ENCODE measurements around the gene SLC16A13. TPM values are rescaled to one million over a fixed set of nuclear protein-coding genes. Genes with fewer than 3 reads are reported as not detected.
A peak's percentile ranks its signal among the peaks of the same experiment; 100 is the strongest.

The SLC16A13 gene
- total RNA-seq, 2 donors from 2014 or later, result 0.70 to 0.71 TPM

- peak overlapping the region; percentile 58 to 60 for H3K4me3 ChIP-seq
- H3K4me1 ChIP-seq, result peaks cover 0 to 67% of the 10 kb centered on the region in 2 donors
- H3K27ac ChIP-seq, result peak overlapping the region; percentile 85 to 87
- no peak for DNase-seq (ENCODE audit: low spot score)
- peaks cover 0 to 5% of the 10 kb centered on the region in 2 donors for H3K27me3 ChIP-seq
- peaks cover 7% of the 10 kb centered on the region for H3K36me3 ChIP-seq
- TF ChIP-seq CTCF (IDR thresholded peaks at IDR 0.05), result no peak
- H3K9me3 ChIP-seq, result no peaks in the 10 kb centered on the region
Observed at GRCh38 chr17:7019839-7020519, 15.8 kb upstream of the SLC16A13 start.

DNA sequence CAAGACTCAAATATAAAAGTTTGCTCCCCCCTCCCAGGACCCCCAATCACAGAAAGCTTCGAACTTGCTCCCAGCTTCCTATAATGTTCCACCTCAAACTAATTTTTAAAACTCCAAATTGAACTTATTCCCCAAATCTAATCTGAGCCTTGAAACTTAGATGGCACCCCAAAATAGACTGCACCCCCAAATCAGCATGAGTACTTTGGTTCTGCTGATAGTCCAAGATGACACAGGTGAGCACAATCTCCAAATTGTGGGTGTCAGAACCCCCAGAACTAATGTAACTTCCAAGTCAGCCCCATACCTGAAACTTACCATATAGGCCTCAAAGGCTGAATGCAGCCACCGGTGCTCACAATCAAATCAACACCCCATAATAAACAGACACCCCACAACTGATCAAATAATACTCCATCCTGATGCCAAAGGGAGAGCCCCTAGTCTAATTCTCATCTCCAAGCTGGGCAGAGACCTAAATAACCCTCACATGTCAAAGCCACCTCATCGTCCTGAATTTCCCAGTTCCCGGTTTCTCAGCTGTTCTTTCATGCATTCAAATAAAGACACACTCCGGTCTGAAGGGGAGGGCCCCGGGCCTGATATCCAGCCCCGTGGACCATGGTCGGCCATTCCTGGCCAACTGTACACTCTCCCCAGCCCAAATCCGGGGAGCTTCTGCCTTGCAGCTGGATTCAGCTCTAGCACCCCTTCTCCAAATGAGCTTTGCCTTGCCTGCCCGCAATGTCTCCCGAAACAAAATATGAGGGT lies 14.7 kb upstream of the SLC16A13 start:
- H3K27ac ChIP-seq, result peak overlapping the region; percentile 85 to 87
- TF ChIP-seq CTCF (IDR thresholded peaks at IDR 0.05), result no peak
- peak overlapping the region in 1 of 2 donors; percentile 47 for H3K4me3 ChIP-seq
- no peak for DNase-seq (ENCODE audit: low spot score)
- peaks cover 0 to 60% of the 10 kb centered on the region in 2 donors for H3K4me1 ChIP-seq
- peaks cover 7% of the 10 kb centered on the region for H3K36me3 ChIP-seq
- peaks cover 0 to 5% of the 10 kb centered on the region in 2 donors for H3K27me3 ChIP-seq
- no peaks in the 10 kb centered on the region for H3K9me3 ChIP-seq

DNA sequence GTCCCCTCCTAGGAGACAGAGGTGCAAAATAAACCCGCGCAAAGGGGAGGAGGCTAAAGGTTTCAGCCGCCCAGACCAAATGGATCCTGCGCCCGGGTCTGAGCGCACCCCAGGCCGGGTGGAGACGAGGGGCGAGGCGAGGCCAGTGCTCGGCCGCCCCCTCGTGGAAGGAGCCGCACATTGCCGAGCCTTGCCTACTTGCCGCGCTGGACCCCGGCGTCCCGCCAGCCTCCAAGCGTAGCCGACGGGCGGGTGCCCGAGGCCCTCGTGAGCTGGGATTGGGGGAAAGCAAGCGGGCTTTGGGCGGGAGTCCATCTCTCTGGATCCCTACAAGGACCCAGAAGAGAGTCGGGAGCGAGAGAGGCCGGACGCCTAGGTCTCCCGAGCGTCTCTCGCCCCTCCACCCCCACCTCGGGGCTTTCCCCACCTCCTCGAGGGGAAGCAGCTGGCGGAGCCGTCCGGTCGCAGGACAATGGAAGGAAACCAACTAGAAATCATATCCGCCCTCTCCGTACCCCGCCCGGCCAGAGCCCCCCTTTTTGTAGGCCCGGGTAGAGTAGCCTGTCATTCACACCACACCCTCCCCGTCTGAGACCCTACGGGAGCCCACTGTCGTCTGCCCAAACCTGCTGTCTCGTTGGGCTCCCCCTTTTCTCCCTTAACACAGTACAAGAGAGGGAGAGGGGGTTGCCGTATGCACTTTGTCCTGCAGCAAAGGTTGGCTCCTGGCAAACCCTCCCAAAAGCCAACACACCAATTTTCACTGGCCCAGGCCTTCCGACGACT lies 13.6 kb upstream of the SLC16A13 start:
- Histone ChIP-seq H3K36me3 (no peaks in the 10 kb centered on the region), H3K4me3 (peak overlapping the region; percentile 20 to 47), H3K27ac (peak overlapping the region; percentile 85 to 87), H3K4me1 (peaks cover 0 to 60% of the 10 kb centered on the region in 2 donors), H3K9me3 (no peaks in the 10 kb centered on the region), H3K27me3 (peaks cover 0 to 5% of the 10 kb centered on the region in 2 donors)
- peak; percentile 78 for DNase-seq (ENCODE audit: low spot score)
- peak; percentile 95 to 97 for TF ChIP-seq CTCF (IDR thresholded peaks at IDR 0.05)

DNA sequence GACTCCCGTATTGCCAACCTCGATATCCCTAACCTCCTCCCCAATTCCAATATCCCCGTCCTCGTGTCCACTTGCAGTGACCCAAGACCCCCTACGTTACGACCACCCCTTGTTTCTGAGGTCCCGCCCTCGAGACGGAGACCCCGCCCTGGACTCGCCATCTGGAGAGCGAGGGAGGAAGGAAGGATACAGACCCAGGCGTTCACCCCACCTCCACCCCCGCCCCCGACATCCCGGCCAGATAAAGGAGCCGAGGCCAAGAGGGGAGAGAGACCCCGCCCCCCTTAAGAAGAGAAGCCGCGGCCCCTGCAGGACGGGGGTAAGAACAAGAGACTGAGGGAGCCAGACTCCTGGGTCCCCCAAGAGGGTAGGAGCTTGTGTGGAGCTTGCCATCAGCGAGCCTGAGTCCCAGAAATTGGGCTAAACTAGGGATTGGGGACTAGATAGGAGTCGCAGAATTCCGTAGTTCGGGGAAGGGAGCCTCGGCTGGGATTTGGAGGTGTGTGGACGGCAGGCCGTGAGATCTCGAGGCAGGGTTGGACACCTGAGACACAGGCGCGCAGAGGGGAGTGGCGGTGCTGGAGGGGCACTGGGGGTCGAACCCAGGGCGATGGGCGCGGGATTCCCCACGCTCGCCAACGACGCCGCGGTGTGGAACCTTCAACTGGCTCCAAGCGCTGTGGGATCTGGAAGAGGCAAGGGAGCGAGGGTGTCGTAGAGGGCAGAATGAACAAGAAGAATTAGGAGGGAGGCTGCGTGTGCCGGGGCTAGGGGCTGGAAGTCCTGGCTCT lies 12.8 kb upstream of the SLC16A13 start, which contains the start of gene BCL6B:
BCL6B (plus strand) TSS at position 270 of the 791 bp plus-strand sequence. CDS start 622 bp downstream, outside the sequence.
- H3K36me3 ChIP-seq, result no peaks in the 10 kb centered on the region
- no peak for DNase-seq (ENCODE audit: low spot score)
- H3K27ac ChIP-seq, result peak within 1 kb of the TSS; percentile 85 to 87
- H3K4me1 ChIP-seq, result peaks cover 0 to 60% of the 10 kb centered on the region in 2 donors
- no peaks in the 10 kb centered on the region for H3K9me3 ChIP-seq
- peaks cover 0 to 5% of the 10 kb centered on the region in 2 donors for H3K27me3 ChIP-seq
- TF ChIP-seq CTCF (IDR thresholded peaks at IDR 0.05), result no peak
- peak within 1 kb of the TSS; percentile 35 to 47 for H3K4me3 ChIP-seq
